HCT116 (cell line): Measurements from ENCODE around the gene ATG16L2. TPM values are rescaled to one million over a fixed set of nuclear protein-coding genes. Genes with fewer than 3 reads are reported as not detected.

Experiments
- ATAC-seq: fragments of 200-7000 bp; cut with Tn5 transposase; 2 replicates; pipeline ENCODE4 v1.9.1; 2020; ENCODE audit warnings: mild to moderate bottlenecking, moderate library complexity
- BruUV-seq: library from RNA; stranded (reverse); fragments of 400-500 nt; replicated peaks from 2 replicates; lab custom pipeline; 2021; lab: Mats Ljungman, UMichigan
- CTCF ChIA-PET: fragments of 300-600 bp; sonication (Branson Sonifier 250); formaldehyde crosslinking; loops from one replicate; lab custom pipeline; 2021; ENCODE audit warnings: antibody characterized with exemption; lab: Charles Lee
- POLR2A ChIA-PET: fragments of 300-600, 350-600 bp; sonication (Branson Sonifier 250); formaldehyde crosslinking; loops from one replicate; lab custom pipeline; 2021; ENCODE audit warnings: antibody characterized with exemption; lab: Charles Lee
- RAD21 ChIA-PET, 2 experiments: fragments of 300-600 bp; sonication (Branson Sonifier 250); formaldehyde crosslinking; loops; one replicate each; lab custom pipeline; 2023; ENCODE audit warnings: low total read pairs in 2 of 2; ENCODE audit not compliant: uncharacterized antibody in 2 of 2, unreplicated experiment in 2 of 2, low non-redundant PET in 1 of 2; lab: Charles Lee
- DNase-seq: peaks from one replicate; pipeline ENCODE4 v3.0.0-alpha.2; 2010; ENCODE audit warnings: low read depth, low spot score
- H2AFZ ChIP-seq: fragments of 200-600 bp; shearing (Covaris generic), sonication (generic); 2 replicates; pipeline ENCODE4 v1.6.1; 2017; ENCODE audit warnings: low read depth, mixed run types, mixed read lengths, antibody characterized with exemption, low read length; ENCODE audit not compliant: poor library complexity, severe bottlenecking
- H3K27ac ChIP-seq: 2 replicates; pipeline ENCODE4 v1.5.1; 2012; ENCODE audit warnings: low read depth, low read length
- H3K27me3 ChIP-seq: fragments of 200-600 bp; sonication (generic); 2 replicates; pipeline ENCODE4 v1.6.1; 2016; ENCODE audit warnings: mixed run types, low read length, mixed read lengths; ENCODE audit not compliant: insufficient read depth
- H3K36me3 ChIP-seq, 2 experiments: fragments of 200-500 bp in 1 of 2; fragments of 200-600 bp in 1 of 2; sonication (Bioruptor generic) in 1 of 2; sonication (generic) in 1 of 2; 2 replicates each; pipeline versions ENCODE4 v1.5.1 to v1.6.1; 2014 to 2016; ENCODE audit warnings: low read length in 2 of 2, inconsistent platforms in 1 of 2, mixed read lengths in 1 of 2, mixed run types in 1 of 2; ENCODE audit not compliant: insufficient read depth in 2 of 2, control insufficient read depth in 1 of 2
- H3K4me1 ChIP-seq, 2 experiments: fragments of 200-600 bp in 1 of 2; sonication (generic) in 1 of 2; 2 replicates each; pipeline versions ENCODE4 v1.5.1 to v1.6.1; 2012 to 2017; ENCODE audit warnings: low read length in 2 of 2, inconsistent platforms in 1 of 2, mild to moderate bottlenecking in 1 of 2, mixed read lengths in 1 of 2, mixed run types in 1 of 2, moderate library complexity in 1 of 2; ENCODE audit not compliant: insufficient read depth in 2 of 2, control insufficient read depth in 1 of 2
- H3K4me2 ChIP-seq: fragments of 200-600 bp; sonication (generic); 2 replicates; pipeline ENCODE4 v1.6.1; 2017; ENCODE audit warnings: mixed run types, low read length, mixed read lengths
- H3K4me3 ChIP-seq, 2 experiments: fragments of 200-600 bp in 1 of 2; sonication (generic) in 1 of 2; replicated peaks in 1 of 2; 2 replicates each; pipeline ENCODE4 v1.5.1; 2011 to 2016; ENCODE audit warnings: low read length in 2 of 2, control low read depth in 1 of 2, low read depth in 1 of 2, mild to moderate bottlenecking in 1 of 2, mixed read lengths in 1 of 2, mixed run types in 1 of 2
- H3K79me2 ChIP-seq: fragments of 200-600 bp; sonication (generic); 2 replicates; pipeline ENCODE4 v1.6.1; 2017; ENCODE audit warnings: mild to moderate bottlenecking, mixed run types, low read length, moderate library complexity, mixed read lengths; ENCODE audit not compliant: insufficient read depth
- H3K9ac ChIP-seq: fragments of 200-600 bp; sonication (generic); 2 replicates; pipeline ENCODE4 v1.6.1; 2016; ENCODE audit warnings: low read length, mixed read lengths
- H3K9me2 ChIP-seq: fragments of 200-600 bp; sonication (generic), shearing (Covaris generic); 2 replicates; pipeline ENCODE4 v1.6.1; 2017; ENCODE audit warnings: mixed run types, mild to moderate bottlenecking, moderate library complexity; ENCODE audit not compliant: insufficient read depth
- H3K9me3 ChIP-seq, 2 experiments: fragments of 200-500 bp in 1 of 2; fragments of 200-600 bp in 1 of 2; sonication (Bioruptor generic) in 1 of 2; sonication (generic) in 1 of 2; 2 replicates each; pipeline ENCODE4 v1.6.1; 2014 to 2017; ENCODE audit warnings: low read length in 2 of 2, mixed read lengths in 2 of 2, inconsistent platforms in 1 of 2, low read depth in 1 of 2, mild to moderate bottlenecking in 1 of 2, mixed run types in 1 of 2, moderate library complexity in 1 of 2; ENCODE audit not compliant: control insufficient read depth in 1 of 2, insufficient read depth in 1 of 2
- H4K20me1 ChIP-seq: fragments of 200-600 bp; sonication (generic), shearing (Covaris generic); 2 replicates; pipeline ENCODE4 v1.6.1; 2017; ENCODE audit warnings: mixed run types, mild to moderate bottlenecking, moderate library complexity; ENCODE audit not compliant: insufficient read depth
- CBX3 ChIP-seq: IDR thresholded peaks from 2 replicates; pipeline ENCODE4 v1.6.1; 2012; ENCODE audit warnings: low read depth
- ELF1 ChIP-seq: IDR thresholded peaks from 2 replicates; pipeline ENCODE4 v1.6.1; 2012; ENCODE audit warnings: low read depth, borderline replicate concordance
- EZH2 ChIP-seq: fragments of 200-600 bp; sonication (generic); IDR thresholded peaks from 2 replicates; pipeline ENCODE4 v1.6.1; 2017; ENCODE audit warnings: antibody characterized with exemption, mixed run types
- POLR2AphosphoS5 ChIP-seq: IDR thresholded peaks from 2 replicates; pipeline ENCODE4 v1.6.1; 2011; ENCODE audit warnings: mild to moderate bottlenecking, low read depth, low read length, moderate library complexity
- YY1 ChIP-seq: IDR thresholded peaks from 2 replicates; pipeline ENCODE4 v1.6.1; 2011; ENCODE audit warnings: low read length, low read depth, moderate library complexity, mild to moderate bottlenecking; ENCODE audit not compliant: insufficient replicate concordance; ENCODE audit errors: extremely low read depth
- intact Hi-C: fragments of 100-400 bp; cut with micrococcal nuclease; formaldehyde crosslinking; loops from 2 replicates; pipeline ENCODE4 v1.10.0; 2022
- total RNA-seq: library from RNA; stranded (reverse); gene quantifications from one replicate; pipeline ENCODE4 v1.2.1, GENCODE V29; 2021; ENCODE audit not compliant: unreplicated experiment
- TF ChIP-seq, protein P1 (sequence below): IDR thresholded peaks from 2 replicates; pipeline ENCODE4 v1.6.1; 2012

ATG16L2 gene
- total RNA-seq, 1 experiment from 2014 or later = 15.2 TPM

DNA sequence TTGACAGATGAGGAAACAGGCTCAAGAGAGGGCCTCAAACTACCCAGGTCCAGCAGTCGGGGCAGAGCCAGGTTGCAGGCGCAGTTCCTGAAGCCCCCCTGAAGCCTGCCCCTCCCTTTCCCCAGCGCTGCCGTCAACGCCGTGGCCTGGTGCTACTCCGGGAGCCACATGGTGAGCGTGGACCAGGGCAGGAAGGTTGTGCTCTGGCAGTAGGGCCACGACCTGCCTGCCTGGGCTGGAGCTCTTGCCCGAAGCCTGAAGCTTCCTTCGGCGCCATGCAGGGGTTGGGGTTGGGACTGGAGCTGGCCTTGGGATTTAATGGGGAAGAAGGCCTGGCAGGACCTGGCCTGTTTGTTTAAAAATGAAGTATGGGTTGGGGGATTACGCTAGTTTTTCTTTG, 15.0 kb downstream of the ATG16L2 start:
- CTCF ChIA-PET = interaction anchor here (4.1 kb wide), 1 partner anchor 349 kb away, joined by 79 read pairs; no protein-coding TSS in a partner anchor
- H3K27ac ChIP-seq = no peak overlapping the region
- no peak overlapping the region for H3K4me3 ChIP-seq
- no peak for DNase-seq
- H3K79me2 ChIP-seq = no peaks in the 10 kb centered on the region
- no peak overlapping the region for H3K9ac ChIP-seq
- TF ChIP-seq, protein P1, sequence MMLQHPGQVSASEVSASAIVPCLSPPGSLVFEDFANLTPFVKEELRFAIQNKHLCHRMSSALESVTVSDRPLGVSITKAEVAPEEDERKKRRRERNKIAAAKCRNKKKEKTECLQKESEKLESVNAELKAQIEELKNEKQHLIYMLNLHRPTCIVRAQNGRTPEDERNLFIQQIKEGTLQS = no peak
- TF ChIP-seq ELF1 (no peak), YY1 (no peak), CBX3 (no peak), EZH2 (no peak), POLR2AphosphoS5 (no peak)
- ATAC-seq = no peak
- H3K9me2 ChIP-seq = no peaks in the 10 kb centered on the region
- H3K4me1 ChIP-seq = peaks cover 0 to 6% of the 10 kb centered on the region in 2 experiments; a peak in 2 of 4 replicates
- no peak overlapping the region for H3K4me2 ChIP-seq
- no peaks in the 10 kb centered on the region for H3K9me3 ChIP-seq
- H3K36me3 ChIP-seq = no peaks in the 10 kb centered on the region
- RAD21 ChIA-PET = no interaction called here
- no peaks in the 10 kb centered on the region for H3K27me3 ChIP-seq
- POLR2A ChIA-PET = no interaction called here
- intact Hi-C loops = no loop called here
- no TSS peak for BruUV-seq
- no peaks in the 10 kb centered on the region for H4K20me1 ChIP-seq
- no peak overlapping the region for H2AFZ ChIP-seq

DNA sequence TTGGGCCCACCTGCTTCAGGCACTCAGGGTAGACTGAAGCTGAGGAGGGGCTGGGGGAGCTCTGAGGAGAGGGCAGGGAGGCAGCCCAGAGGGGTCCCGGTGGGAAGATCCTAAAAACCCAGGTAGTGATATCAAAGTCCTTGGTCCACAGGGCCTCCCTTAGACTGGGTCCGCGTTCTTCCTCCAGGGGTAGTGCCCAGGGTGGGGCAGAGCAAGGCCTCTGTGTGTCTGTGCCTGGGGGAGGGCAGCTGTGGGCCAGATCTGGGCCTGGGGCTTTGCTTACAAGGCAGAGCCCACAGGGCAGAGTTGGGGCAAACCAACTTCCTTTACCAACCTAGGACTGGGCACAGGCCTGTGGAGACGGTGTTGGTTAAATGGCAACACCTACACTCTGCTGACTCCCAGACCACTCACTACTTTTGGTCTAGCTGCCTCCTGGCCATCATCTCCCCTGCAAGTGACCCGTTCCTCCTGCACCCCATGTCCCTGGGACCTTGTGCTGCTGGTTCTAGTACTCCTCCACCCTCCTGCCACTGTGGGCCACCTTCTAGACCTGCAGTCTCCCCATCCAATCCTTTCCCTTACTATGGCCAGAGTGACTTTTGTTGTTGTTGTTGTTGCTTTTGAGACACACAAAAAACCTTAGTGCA, 15.8 kb downstream of the ATG16L2 start:
- Histone ChIP-seq H3K9ac (no peak overlapping the region), H3K9me2 (no peaks in the 10 kb centered on the region), H3K27me3 (no peaks in the 10 kb centered on the region), H3K36me3 (no peaks in the 10 kb centered on the region), H3K27ac (no peak overlapping the region), H4K20me1 (no peaks in the 10 kb centered on the region), H3K79me2 (no peaks in the 10 kb centered on the region), H2AFZ (no peak overlapping the region)
- RAD21 ChIA-PET = no interaction called here
- CTCF ChIA-PET = interaction anchor here (2.4 to 4.1 kb wide), 2 partner anchors 105 to 348 kb away, joined by 10 to 79 read pairs; no protein-coding TSS in a partner anchor
- intact Hi-C loops = no loop called here
- DNase-seq = no peak
- TF ChIP-seq YY1 = no peak
- TF ChIP-seq, all 23 proteins: peak for 0
- Histone ChIP-seq H3K4me1 (peaks cover 0 to 6% of the 10 kb centered on the region in 2 experiments; a peak in 2 of 4 replicates), H3K9me3 (no peaks in the 10 kb centered on the region), H3K4me3 (no peak overlapping the region), H3K4me2 (no peak overlapping the region)
- no TSS peak for BruUV-seq
- POLR2A ChIA-PET = no interaction called here
- ATAC-seq = no peak
